HL-60 (cell line): ENCODE results near the gene KRT73.

Source experiments
- CTCF ChIP-seq: IDR thresholded peaks from one replicate; pipeline ENCODE4 v1.5.1; 2011; ENCODE audit warnings: low read length, control low read depth, inconsistent platforms; ENCODE audit not compliant: insufficient read depth
- GABPA ChIP-seq: IDR thresholded peaks from 2 replicates; pipeline ENCODE4 v1.6.1; 2012; ENCODE audit warnings: low read depth
- POLR2AphosphoS5 ChIP-seq: IDR thresholded peaks from 2 replicates; pipeline ENCODE4 v1.6.1; 2012; ENCODE audit warnings: low read depth
- TF ChIP-seq, protein P1 (sequence below): IDR thresholded peaks from 2 replicates; pipeline ENCODE4 v1.6.1; 2012; ENCODE audit warnings: low read depth; ENCODE audit not compliant: insufficient replicate concordance

GRCh38 chr12:52598966-52599365, 19.4 kb downstream of the KRT73 start:
- TF ChIP-seq CTCF (no peak), GABPA (no peak), POLR2AphosphoS5 (no peak)
- TF ChIP-seq, protein P1, sequence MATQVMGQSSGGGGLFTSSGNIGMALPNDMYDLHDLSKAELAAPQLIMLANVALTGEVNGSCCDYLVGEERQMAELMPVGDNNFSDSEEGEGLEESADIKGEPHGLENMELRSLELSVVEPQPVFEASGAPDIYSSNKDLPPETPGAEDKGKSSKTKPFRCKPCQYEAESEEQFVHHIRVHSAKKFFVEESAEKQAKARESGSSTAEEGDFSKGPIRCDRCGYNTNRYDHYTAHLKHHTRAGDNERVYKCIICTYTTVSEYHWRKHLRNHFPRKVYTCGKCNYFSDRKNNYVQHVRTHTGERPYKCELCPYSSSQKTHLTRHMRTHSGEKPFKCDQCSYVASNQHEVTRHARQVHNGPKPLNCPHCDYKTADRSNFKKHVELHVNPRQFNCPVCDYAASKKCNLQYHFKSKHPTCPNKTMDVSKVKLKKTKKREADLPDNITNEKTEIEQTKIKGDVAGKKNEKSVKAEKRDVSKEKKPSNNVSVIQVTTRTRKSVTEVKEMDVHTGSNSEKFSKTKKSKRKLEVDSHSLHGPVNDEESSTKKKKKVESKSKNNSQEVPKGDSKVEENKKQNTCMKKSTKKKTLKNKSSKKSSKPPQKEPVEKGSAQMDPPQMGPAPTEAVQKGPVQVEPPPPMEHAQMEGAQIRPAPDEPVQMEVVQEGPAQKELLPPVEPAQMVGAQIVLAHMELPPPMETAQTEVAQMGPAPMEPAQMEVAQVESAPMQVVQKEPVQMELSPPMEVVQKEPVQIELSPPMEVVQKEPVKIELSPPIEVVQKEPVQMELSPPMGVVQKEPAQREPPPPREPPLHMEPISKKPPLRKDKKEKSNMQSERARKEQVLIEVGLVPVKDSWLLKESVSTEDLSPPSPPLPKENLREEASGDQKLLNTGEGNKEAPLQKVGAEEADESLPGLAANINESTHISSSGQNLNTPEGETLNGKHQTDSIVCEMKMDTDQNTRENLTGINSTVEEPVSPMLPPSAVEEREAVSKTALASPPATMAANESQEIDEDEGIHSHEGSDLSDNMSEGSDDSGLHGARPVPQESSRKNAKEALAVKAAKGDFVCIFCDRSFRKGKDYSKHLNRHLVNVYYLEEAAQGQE: no peak
